GM12891 (cell line): ENCODE results near the gene THOC5.

Experiments
- POLR2A ChIP-seq: IDR thresholded peaks from 2 replicates; pipeline ENCODE4 v1.6.1; 2011; ENCODE audit warnings: low read depth, low read length, control low read depth
- POLR2AphosphoS5 ChIP-seq: IDR thresholded peaks from 2 replicates; pipeline ENCODE4 v1.6.1; 2011; ENCODE audit warnings: low read depth, low read length, control low read depth
- POU2F2 ChIP-seq: IDR thresholded peaks from 2 replicates; pipeline ENCODE4 v1.6.1; 2011; ENCODE audit warnings: low read depth, mild to moderate bottlenecking, control low read depth, low read length, moderate library complexity

DNA sequence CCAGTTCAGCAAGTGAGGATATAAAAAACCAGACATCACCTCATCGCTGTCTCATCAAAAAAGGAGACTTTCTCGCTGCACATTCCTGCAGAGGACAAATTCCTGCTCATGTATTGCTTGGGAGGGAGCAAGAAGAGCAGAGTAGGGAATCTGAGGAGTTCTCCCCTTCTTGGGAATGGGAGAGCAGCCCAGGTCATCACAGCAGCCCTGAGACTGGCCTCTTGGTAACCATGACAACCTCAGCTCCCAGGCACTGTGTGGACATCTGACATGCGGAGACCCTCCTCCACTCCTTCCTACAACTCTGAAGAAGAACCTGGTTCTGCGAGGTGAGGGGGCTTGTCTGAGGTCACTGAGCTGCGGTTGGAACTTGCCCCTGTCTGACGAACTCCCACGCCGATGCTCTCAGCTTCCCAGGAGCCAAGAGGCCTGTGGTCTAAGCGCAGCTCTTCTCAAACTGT lies 97.3 kb downstream of the THOC5 start:
- no peak for TF ChIP-seq POLR2A
- TF ChIP-seq POLR2AphosphoS5: no peak
- no peak for TF ChIP-seq POU2F2
